NCI-H226 (cell line): ENCODE data around the gene SLC37A3.

Experiments used
- DNase-seq: peaks from one replicate; pipeline ENCODE4 v3.0.0-alpha.2; 2015

SLC37A3 gene

DNA sequence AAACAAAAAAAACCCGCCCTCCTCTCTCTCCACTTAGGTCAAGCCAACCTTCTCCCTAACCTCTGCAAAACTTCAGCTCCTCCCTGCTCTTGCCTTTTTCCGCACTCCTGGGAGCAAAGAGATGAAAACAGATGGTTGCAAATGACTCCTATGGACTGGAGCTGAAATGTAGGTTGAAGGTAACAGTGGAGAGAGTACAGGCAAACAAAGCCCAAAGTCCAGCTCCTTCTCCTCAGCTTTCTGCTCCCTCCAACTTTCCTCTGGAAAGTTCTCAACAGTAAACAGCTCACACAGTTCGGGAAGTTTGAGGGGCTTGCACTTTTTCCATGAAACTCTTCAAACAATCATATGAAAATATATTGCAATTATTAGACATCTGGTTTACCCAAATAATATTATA is 90.3 kb downstream of the SLC37A3 start:
- DNase-seq: no peak

DNA sequence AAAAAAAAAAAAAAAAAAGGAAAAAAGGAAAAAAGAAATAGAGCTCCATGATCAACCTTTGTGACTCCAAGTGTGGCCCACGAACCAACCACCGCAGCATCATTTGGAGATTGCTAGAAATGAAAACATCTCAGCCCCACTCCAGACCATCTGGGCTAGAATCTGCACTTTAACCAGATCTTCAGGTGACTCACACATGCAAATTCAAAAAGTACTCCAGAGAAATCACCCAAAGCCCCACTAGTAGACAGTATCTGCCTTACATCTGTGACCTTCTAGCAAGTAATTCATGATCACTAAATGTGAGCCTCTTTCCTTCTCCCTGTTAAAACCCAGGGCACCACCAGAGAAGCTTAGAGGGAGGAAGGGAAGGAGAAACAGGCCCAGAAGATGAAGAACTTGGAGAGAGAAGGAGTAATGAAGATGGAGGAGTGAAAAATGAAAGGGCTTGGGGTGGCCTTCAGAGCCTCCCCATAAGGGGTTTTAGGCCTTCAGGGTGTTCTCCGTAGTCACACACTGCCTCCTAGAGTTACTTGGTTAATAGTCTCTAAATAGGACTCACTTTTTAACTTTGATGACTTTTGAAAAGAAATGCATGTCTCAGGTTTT is 94.0 kb downstream of the SLC37A3 start:
- no peak for DNase-seq

DNA sequence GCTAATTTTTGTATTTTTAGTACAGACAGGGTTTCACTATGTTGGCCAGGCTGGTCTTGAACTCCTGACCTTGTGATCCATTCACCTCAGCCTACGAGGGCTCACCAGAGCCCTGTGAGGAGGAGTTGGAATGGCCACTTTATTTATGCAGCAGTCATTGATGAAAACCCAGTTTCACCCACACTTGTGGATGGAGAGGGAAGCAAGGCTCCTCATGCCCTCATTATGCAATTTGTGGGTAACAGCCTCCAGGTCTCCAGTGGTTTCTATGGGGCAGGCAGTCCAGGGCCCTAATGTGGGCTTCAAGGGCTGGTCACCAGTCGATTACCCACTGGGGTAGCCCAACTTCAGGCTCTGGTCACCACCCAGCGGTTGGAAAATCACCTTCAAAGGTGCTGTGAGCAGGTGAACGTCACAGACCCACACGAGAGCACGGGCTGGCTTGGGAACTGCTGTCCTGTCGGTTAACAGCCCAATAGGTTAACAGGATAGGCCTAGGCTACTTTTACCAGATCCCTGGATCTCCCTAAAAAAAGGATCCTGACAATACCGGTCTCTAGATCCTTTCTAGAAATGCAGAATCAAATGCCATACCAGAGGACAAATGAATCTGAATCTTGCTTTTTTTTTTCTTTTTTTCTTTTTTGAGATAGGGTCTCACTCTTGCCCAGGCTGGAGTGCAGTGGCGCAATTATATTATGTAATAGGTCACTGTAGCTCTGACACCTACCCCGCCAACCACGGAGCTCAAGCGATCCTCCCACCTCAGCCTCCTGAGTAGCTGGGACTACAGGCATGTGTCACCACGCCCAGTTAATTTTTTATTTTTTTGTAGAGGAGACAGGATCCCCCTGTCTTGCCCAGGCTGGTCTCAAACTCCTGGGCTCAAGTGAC is 97.8 kb downstream of the SLC37A3 start:
- DNase-seq: no peak

DNA sequence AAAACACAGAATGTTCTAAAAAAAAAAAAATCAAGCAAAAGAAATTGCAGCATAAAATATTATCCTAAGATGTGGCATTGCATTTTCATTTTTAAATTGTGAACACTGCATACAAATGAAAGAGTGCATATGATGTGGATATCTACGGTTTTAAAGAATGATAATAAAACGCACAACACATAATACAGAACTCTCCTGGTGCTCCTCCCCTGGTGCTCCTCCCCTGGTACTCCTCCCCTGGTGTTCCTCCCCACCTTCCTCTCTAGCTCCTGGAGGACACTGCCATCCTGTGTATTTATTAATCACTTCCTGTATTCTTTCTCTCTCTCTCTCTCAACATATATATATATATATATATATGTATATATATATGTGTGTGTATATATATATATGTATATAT is 100.1 kb downstream of the SLC37A3 start:
- no peak for DNase-seq

DNA sequence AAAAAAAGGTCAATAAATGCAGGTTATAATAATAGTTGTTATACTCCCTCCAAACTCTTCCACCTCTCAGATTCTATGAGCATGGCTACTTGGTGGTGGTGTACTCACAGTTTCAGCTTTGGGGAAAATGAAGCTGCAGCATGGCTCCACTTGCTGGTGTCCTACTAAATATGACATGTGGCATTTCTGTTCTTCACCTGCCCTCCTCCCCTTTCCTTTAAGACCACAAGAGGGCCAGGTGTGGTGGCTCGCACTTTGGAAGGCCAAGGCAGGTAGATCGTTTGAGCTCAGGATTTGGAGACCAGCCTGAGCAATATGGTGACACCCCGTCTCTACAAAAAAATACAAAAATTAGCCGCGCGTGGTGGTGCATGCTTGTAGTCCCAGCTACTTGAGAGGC is 101.1 kb downstream of the SLC37A3 start:
- no peak for DNase-seq

DNA sequence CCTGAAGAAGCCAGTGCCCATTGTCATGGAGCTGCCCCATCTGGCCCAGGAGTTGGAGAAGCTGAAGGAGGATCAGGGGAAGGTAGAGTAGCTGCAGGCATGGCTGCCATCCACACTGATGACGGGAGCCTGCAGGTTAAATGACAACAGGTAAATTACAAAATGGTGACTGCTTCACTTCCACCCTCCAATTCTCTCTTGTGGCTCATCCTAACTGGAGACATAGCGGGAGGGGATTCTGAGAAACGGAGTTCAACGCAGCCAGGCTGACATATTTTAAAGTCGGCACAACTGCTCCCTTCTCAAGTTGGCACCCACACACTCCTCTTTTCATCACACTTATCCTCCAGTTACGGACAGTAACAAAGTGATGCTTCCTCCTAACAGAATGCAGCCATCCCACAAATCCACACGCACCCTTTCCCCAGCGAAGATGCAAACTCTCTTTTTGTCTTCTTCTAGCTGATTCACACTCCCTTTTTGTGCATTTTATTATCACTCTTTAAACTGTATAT is 103.0 kb downstream of the SLC37A3 start:
- DNase-seq: no peak

DNA sequence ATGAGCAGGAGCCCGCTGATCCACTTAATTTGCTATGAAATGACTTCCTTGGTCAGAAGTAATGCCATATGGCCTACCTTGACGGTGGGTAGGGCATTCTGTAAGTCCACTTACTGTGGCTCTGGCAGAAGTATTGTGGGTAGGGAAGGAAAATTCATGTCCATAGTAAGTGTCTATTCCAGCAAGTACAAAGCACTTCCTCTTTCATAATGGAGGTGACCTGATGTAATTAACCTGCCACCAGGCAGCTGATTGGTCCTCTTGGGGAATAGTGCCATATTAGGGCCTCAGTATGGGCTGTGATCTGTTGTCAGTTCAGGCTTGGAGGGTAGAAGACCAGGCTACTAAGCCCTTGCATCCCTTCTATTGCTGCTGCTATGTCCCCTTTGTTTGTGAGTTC is 103.9 kb downstream of the SLC37A3 start:
- no peak for DNase-seq

DNA sequence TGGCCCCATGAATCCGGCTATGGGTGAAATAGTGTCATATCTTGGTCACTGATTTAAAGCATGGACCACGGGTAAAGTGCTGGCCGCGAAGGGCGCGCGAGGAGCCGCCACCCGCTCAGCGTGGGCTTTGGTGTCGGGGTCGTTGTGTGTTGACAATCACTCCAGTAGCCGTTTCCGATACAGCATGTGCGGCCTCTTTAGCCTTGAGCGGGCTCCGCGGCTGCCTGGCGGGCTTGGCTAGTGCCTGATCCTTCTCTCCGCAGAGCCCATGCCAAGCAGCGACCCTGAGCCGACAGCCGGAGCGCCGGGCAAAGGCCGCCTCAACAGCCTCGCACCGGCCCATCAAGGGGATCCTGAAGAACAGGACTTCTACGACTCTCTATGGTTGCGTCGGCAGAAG is 105.9 kb downstream of the SLC37A3 start:
- no peak for DNase-seq

DNA sequence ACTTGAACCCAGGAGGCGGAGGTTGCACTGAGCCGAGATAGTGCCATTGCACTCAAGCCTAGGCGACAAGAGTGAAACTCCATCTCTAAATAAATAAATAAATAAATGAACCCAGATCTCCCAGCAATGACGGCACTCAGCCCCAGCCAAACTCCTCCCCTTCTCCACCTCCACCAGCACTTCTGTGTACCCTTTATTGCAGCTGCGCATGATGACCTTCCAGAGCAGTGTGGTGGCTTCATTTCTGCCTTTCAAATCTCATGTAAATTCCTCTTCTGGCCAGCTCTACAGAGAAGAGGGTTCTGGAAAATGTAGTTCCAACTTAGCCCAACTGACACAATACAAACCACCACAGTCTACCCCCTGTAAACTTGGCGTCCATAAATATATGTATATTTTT is 108.5 kb downstream of the SLC37A3 start:
- DNase-seq: no peak

DNA sequence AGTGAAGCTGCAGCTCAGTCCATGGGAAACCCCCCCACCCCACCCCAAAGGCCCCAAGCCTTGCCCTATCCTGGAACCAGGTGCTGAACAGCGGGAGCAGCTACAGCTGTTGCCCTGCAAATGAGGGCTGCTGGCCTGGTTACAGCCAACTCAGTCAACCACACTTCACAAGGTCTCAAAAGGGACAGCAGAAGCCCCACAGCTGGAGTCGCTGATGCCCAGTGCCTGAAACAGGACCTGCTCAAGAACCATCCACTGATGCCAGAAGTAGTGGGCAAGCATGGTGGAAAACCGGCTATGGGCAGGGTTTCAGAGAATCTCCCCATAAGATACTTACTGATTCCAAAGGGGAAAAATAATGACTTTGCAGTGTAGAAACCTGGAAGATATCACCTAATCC is 110.3 kb downstream of the SLC37A3 start:
- no peak for DNase-seq

DNA sequence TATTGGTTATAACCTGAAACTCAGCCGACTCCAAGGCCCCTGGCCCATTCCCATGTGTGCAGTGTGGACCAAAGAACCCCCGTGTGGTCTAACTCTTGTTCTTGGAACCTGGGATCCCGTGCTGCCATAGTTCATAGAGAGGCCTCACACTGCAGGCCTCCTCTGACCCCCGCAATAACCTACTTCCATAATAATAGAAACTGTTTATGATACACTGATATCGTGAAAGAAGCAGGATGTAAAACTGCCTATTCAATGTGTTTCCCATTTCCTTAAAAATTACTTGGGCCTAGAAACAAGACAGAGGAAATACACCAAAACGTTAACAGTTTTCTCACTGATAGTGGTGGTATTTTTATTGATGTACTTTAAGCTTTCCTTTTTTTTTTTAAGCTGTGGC is 112.4 kb downstream of the SLC37A3 start:
- no peak for DNase-seq

DNA sequence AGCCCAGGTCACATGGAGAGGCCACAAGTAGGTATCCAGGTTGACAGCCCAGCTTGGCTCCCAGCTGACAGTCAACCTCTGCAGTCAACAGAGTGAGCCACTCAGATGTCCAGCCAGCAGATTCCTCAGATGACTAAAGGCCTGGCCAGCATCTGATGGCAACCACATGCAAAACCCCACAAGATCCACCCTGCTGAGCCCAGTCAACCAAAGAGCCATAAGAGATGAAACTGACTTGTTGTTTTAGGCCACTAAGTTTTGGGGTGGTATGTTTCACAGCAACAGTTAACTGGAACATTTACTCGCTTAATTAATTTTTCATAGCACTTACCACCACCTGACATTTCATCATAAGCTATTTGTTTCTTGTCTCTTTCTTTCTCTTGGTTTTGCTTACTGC is 114.3 kb downstream of the SLC37A3 start:
- no peak for DNase-seq
